Lung microvascular endothelial cell (primary cell): ENCODE data around the gene RAB27B. TPM values are rescaled to one million over a fixed set of nuclear protein-coding genes. Genes with fewer than 3 reads are reported as not detected.

Source experiments
- DNase-seq, 2 donors: peaks; one replicate each; pipeline versions ENCODE4 v3.0.0 to v3.0.0-alpha.2; 2010; ENCODE audit warnings: low read depth in 2 of 2
- total RNA-seq: library from RNA; depleted of rRNA; stranded (reverse); fragments of >200 nt; gene quantifications from 2 replicates; pipeline ENCODE4 v1.2.1, GENCODE V29; 2014

RAB27B gene
- total RNA-seq, 1 donor from 2014 or later, result not detected

GRCh38 chr18:54859667-54860421 lies 31.6 kb downstream of the RAB27B start:
- no peak for DNase-seq

DNA sequence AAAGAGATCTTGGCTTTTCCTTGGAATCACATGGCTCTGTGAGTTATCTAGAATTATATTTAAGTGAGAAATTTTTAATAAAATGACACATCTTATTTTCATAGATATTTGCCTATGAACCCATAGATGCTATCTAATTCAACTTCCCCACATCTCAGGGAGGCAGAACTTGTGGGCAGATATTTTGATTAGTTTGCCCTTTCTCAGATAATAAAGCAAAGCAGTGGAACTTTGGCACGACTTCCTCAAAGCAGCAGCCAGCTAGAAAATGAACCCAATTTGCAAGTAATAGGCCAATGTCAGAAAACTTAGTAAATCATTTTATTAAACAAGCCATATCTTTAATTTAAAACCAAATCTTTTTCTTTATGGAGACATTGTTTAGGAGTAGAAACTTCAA lies 32.7 kb downstream of the RAB27B start:
- no peak for DNase-seq

DNA sequence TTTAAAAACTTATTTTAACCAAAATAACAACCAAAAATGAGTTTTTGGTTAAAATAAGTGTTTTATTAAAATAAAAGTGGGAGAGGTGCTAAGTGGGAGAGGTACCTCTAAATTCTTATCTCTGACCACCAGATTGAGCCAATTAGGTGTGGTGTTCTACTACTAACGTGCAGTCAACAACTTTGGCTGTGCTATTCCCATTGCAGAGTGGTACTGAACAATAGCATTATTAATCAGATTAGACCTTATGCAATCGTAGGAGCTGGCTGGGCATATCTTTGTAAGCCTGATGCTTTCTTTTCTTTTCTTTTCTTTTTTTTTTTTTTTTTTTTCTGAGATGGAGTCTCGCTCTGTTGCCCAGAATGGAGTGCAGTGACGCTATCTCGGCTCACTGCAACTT lies 38.9 kb downstream of the RAB27B start:
- DNase-seq, result no peak

DNA sequence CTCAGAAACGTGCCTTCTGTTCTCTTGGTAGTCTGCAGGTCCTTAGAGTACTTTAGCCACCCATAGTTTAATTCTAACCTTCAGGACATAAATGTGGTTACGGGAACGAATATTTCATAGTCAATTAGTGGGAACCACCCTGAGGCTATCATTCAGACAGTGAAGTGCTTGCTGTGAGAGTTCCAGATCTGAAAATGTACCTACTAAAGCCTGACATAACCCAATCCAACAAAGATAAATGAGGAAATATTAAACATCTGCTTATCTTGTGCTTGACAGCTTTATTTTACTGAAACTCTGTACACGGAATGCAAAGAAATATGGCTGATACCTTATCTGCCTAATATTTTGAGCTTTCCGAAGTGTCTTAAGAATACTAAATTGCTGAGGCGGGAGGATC lies 43.0 kb downstream of the RAB27B start:
- no peak for DNase-seq

- no peak for DNase-seq
Measured at GRCh38 chr18:54872681-54873080, 44.4 kb downstream of the RAB27B start.

DNA sequence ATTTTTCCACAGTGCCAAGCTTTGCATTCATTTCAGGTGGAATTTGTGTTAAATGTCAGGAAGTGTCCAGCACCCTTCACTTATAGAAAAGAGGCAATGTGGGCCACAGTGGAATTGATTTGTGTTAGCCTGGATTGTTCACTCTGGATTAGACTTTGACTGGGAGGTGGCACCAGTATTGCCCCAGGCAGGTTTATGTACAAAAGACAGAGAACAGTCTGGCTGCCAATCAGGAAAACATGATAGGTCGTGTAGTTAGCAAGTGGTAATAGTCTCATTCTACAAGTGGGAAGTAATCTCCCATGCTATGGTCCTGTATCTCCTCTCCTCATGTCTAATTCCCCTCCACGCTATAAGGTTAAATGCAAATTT lies 45.6 kb downstream of the RAB27B start:
- DNase-seq, result no peak

DNA sequence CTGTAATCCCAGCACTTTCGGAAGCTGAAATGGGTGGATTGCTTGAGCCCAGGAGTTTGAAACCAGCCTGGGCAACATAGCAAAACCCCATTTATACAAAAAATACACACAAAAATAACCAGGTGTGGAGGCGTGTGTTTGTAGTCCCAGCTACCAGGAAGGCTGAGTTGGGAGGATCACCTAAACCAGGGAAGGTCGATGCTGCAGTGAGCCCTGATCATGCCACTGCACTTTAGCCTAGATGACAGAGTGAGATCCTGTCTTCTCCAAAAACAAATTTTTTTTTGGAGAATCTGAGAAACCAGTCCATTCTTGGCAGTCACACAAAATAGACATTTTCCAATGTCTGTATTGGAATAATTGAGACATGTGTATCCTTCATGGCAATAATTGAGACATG lies 46.8 kb downstream of the RAB27B start:
- no peak for DNase-seq

GRCh38 chr18:54877076-54877475 lies 48.8 kb downstream of the RAB27B start:
- DNase-seq, result no peak

- DNase-seq, result no peak
Measured at GRCh38 chr18:54878159-54878622, 49.9 kb downstream of the RAB27B start.

- DNase-seq, result no peak
Measured at GRCh38 chr18:54878659-54879358, 50.5 kb downstream of the RAB27B start.

GRCh38 chr18:54879691-54880090 lies 51.4 kb downstream of the RAB27B start:
- DNase-seq, result no peak

GRCh38 chr18:54880395-54881105 lies 52.3 kb downstream of the RAB27B start:
- DNase-seq, result peak in 1 of 2 donors; percentile 13

- no peak for DNase-seq
Measured at GRCh38 chr18:54881229-54881768, 53.0 kb downstream of the RAB27B start.

DNA sequence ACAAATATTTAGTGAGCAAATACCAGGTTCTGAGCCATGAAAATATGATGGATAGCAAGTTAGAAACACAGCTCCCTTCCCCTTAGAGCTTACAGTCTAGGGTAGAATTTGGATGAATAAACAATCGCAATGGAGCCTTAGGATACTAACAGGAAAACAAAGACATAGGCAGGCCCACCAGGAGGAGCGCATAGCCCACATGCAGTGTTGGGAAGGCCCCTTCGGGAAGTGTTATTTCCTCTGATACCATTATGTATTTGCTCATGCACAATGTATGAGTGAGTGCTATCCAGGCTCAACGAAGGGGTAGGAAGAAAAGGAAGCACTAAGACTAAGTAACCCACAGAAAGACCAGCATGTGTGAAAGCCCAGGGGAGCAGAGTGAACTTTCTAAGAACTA lies 54.0 kb downstream of the RAB27B start:
- no peak for DNase-seq

DNA sequence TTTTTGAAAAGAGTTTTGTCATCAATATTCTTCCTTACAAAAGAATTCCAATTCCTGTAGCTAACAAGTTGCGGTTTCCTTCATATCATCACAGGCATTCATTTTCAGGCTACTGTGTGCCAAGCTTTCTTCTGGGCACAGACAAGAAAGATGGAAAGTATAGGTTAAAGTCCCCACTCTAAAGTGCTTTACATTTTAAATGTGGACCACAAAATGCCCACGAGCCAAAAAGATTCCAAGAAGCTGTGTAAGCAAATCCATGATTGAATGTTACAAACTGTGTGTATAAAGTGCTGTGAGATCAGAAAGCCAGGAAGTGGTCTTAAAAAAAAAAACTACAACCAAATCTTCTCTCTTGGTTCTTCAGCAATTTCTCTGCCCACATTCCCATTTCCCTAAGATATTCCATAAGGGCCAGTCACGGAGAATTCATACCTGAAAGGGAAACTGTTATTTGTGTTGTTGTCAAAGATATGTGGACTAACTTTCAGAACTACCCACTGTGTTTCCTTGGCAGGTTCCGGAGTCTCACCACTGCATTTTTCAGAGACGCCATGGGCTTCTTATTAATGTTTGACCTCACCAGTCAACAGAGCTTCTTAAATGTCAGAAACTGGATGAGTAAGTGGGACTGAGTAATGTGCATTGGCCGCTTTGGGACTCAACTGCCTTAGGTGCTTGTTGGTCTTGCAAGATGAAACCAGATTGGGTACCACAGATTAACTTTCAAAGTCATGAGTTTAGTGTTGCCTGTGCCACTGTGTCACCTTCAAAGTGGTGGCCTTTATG lies 55.7 kb downstream of the RAB27B start:
- no peak for DNase-seq

- DNase-seq, result no peak
Measured at GRCh38 chr18:54888378-54888777, 60.1 kb downstream of the RAB27B start.

DNA sequence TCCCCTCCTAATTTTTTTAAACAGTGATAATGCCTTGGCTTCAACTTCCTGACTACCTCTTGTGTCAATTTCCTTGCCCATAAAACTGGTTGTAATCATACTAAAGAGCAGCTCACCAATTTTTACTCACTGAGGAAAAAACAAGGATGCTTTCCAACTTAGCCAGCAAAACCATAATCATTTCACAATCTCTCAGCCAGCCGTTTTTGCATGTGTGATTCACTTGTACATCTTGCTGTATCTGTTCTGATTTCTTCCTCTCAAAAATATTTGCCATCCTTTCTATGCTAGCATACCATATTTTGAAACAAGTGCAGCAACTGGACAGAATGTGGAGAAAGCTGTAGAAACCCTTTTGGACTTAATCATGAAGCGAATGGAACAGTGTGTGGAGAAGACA lies 60.7 kb downstream of the RAB27B start:
- no peak for DNase-seq

GRCh38 chr18:54899500-54899899 lies 71.2 kb downstream of the RAB27B start:
- DNase-seq, result no peak

GRCh38 chr18:54900290-54900689 lies 72.0 kb downstream of the RAB27B start:
- DNase-seq, result no peak

DNA sequence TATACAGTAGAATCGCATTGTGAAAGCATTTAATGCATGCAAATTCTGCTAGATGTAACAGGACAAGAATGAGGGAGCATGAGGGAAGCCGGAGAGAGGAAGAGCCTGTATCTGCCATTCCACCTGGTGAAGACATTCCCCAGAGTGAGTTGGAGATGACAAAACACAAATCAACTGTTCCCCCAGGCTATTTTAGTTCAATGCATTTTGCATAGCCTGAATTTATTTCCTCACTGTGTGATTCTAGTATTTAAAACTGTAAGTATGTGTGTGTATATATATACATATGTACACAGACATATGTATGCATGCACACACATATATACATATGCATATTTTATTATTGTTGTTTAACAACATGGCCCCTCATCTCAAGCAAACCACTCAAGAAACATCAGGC lies 76.3 kb downstream of the RAB27B start:
- DNase-seq, result no peak

GRCh38 chr18:54905629-54906028 lies 77.4 kb downstream of the RAB27B start:
- DNase-seq, result no peak
